MCF 10A (cell line): ENCODE data around the gene WDFY4. TPM values are rescaled to one million over a fixed set of nuclear protein-coding genes. Genes with fewer than 3 reads are reported as not detected.

ENCODE experiments used
- BruUV-seq: library from RNA; stranded (reverse); fragments of 400-500 nt; replicated peaks from 2 replicates; lab custom pipeline; 2021; lab: Mats Ljungman, UMichigan
- CTCF ChIA-PET: fragments of 300-600 bp; sonication (Branson Sonifier 250); formaldehyde crosslinking; extraction: SDS; loops from one replicate; lab custom pipeline; 2021; ENCODE audit warnings: antibody characterized with exemption, inconsistent platforms; lab: Yijun Ruan, JAX
- POLR2A ChIA-PET: fragments of 300-600, 350-650 bp; sonication (Branson Sonifier 250); formaldehyde crosslinking; extraction: SDS; loops from one replicate; lab custom pipeline; 2020; ENCODE audit warnings: antibody characterized with exemption, inconsistent platforms; lab: Yijun Ruan, JAX
- DNase-seq: peaks from one replicate; pipeline ENCODE4 v3.0.0-alpha.2; 2018; ENCODE audit not compliant: unreplicated experiment
- H3K27ac Mint-ChIP-seq: one replicate; pipeline ENCODE4 v1.8.0; 2022; ENCODE audit warnings: mild to moderate bottlenecking, low read depth, mixed read lengths; ENCODE audit not compliant: unreplicated experiment
- H3K27me3 Mint-ChIP-seq: one replicate; pipeline ENCODE4 v1.8.0; 2022; ENCODE audit warnings: mixed read lengths; ENCODE audit not compliant: insufficient read depth, unreplicated experiment
- H3K36me3 Mint-ChIP-seq: one replicate; pipeline ENCODE4 v1.8.0; 2022; ENCODE audit warnings: mild to moderate bottlenecking, moderate library complexity, mixed read lengths; ENCODE audit not compliant: insufficient read depth, unreplicated experiment
- H3K4me1 Mint-ChIP-seq: one replicate; pipeline ENCODE4 v1.8.0; 2022; ENCODE audit warnings: mixed read lengths; ENCODE audit not compliant: insufficient read depth, unreplicated experiment
- H3K4me3 Mint-ChIP-seq: one replicate; pipeline ENCODE4 v1.8.0; 2022; ENCODE audit warnings: mild to moderate bottlenecking, moderate library complexity, mixed read lengths; ENCODE audit not compliant: unreplicated experiment
- H3K9me3 Mint-ChIP-seq: one replicate; pipeline ENCODE4 v1.8.0; 2022; ENCODE audit warnings: mixed read lengths; ENCODE audit not compliant: unreplicated experiment
- intact Hi-C: fragments of 100-400 bp; cut with micrococcal nuclease; formaldehyde crosslinking; loops from 2 replicates; pipeline ENCODE4 v1.14.1; 2022
- total RNA-seq: library from RNA; stranded (reverse); gene quantifications from 2 replicates; pipeline ENCODE4 v1.2.3, GENCODE V29; 2022
- TF ChIP-seq, protein P1 (sequence below): fragments of 200-600 bp; IDR thresholded peaks from one replicate; pipeline ENCODE4 v1.8.0; 2022; ENCODE audit warnings: antibody characterized with exemption, mild to moderate bottlenecking; ENCODE audit not compliant: unreplicated experiment

Gene WDFY4
- total RNA-seq, 1 experiment from 2014 or later: not detected

DNA sequence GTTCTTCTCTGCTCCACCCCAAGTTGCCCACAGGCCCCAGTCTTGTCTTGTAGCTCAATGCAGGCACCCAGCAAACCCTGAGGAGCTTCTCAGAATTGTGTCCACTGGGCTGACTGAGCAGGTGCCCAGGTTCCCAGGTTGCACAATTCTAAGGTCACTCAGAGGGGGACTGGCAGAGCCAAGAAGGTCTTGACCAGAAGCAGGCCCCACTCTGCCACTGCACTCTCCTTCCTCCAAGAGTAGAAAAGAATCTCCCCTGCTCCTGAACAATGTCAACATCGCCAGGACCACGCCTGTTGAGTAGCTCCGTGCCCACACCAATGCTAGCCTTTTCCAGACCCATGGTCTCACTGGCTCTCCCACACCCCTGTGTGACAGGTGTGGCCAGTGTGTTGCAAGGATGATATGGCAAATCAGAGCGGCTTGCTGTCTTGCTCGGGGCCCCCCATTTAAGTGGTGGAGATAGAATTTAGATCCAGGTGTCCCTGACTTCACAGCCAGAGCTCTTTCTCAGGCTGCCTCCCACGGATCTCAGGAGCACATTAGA lies 254.4 kb downstream of the WDFY4 start:
- Mint-ChIP-seq H3K9me3 (no peaks in the 10 kb centered on the region), H3K4me1 (no peaks in the 10 kb centered on the region), H3K27ac (no peak overlapping the region), H3K36me3 (no peaks in the 10 kb centered on the region), H3K4me3 (no peak overlapping the region), H3K27me3 (peaks cover 18% of the 10 kb centered on the region)
- POLR2A ChIA-PET: no interaction called here
- BruUV-seq: no TSS peak
- intact Hi-C loops: no loop called here
- CTCF ChIA-PET: interaction anchor here (0.7 kb wide), 1 partner anchor 468 kb away, joined by 3 read pairs; no protein-coding TSS in a partner anchor
- TF ChIP-seq, protein P1, sequence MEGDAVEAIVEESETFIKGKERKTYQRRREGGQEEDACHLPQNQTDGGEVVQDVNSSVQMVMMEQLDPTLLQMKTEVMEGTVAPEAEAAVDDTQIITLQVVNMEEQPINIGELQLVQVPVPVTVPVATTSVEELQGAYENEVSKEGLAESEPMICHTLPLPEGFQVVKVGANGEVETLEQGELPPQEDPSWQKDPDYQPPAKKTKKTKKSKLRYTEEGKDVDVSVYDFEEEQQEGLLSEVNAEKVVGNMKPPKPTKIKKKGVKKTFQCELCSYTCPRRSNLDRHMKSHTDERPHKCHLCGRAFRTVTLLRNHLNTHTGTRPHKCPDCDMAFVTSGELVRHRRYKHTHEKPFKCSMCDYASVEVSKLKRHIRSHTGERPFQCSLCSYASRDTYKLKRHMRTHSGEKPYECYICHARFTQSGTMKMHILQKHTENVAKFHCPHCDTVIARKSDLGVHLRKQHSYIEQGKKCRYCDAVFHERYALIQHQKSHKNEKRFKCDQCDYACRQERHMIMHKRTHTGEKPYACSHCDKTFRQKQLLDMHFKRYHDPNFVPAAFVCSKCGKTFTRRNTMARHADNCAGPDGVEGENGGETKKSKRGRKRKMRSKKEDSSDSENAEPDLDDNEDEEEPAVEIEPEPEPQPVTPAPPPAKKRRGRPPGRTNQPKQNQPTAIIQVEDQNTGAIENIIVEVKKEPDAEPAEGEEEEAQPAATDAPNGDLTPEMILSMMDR: no peak
- DNase-seq: no peak

DNA sequence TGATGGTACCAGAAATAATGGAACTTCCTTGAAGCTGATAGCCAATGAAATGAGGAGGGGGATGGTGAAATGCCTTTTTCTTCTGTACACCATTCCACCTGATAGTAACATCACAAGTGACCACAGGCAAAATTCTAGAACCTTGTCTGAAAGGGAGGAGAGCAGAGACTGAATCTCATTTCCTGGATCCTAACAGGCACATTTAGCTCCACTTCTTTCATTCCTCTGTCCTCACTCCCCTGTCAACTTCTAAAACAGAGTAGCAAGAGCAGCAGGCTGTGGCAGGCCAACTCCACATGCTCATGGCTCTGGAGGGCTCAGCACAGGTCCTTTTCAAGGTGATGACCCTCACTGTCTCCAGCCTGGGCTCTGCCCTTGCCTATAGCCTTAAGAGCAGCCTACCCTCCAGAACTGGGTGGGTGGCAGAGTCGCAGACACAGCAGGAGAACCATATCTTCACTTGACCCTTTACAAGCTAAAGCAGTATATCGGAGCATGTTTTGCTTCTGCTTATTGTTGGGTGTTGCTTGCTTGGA lies 255.2 kb downstream of the WDFY4 start, which contains the start of gene LRRC18:
TSS of gene LRRC18 (minus strand) at position 51 of the 536 bp plus-strand sequence. CDS start 25,685 bp downstream, outside the sequence.
- H3K4me1 Mint-ChIP-seq: no peaks in the 10 kb centered on the region
- TF ChIP-seq, protein P1: no peak
- DNase-seq: no peak
- ChIA-PET POLR2A (no interaction called here), CTCF (interaction anchor here (0.7 kb wide), 1 partner anchor 467 kb away, joined by 3 read pairs; no protein-coding TSS in a partner anchor)
- no TSS peak for BruUV-seq
- peaks cover 12% of the 10 kb centered on the region for H3K27me3 Mint-ChIP-seq
- H3K4me3 Mint-ChIP-seq: no peak within 1 kb of the TSS
- H3K36me3 Mint-ChIP-seq: no peaks in the 10 kb centered on the region
- intact Hi-C loops: no loop called here
- H3K9me3 Mint-ChIP-seq: no peaks in the 10 kb centered on the region
- no peak within 1 kb of the TSS for H3K27ac Mint-ChIP-seq

GRCh38 chr10:48940372-48940771 lies 255.7 kb downstream of the WDFY4 start:
- DNase-seq: no peak
- intact Hi-C loops: no loop called here
- no peaks in the 10 kb centered on the region for H3K9me3 Mint-ChIP-seq
- ChIA-PET POLR2A (no interaction called here), CTCF (no interaction called here)
- no peaks in the 10 kb centered on the region for H3K36me3 Mint-ChIP-seq
- H3K27me3 Mint-ChIP-seq: peaks cover 8% of the 10 kb centered on the region
- TF ChIP-seq, protein P1: no peak
- H3K4me3 Mint-ChIP-seq: no peak overlapping the region
- no TSS peak for BruUV-seq
- no peaks in the 10 kb centered on the region for H3K4me1 Mint-ChIP-seq
- no peak overlapping the region for H3K27ac Mint-ChIP-seq

- intact Hi-C loops: no loop called here
- no TSS peak for BruUV-seq
- Mint-ChIP-seq H3K36me3 (no peaks in the 10 kb centered on the region), H3K27me3 (peaks cover 8% of the 10 kb centered on the region), H3K4me1 (no peaks in the 10 kb centered on the region), H3K27ac (no peak overlapping the region), H3K4me3 (no peak overlapping the region), H3K9me3 (no peaks in the 10 kb centered on the region)
- POLR2A ChIA-PET: no interaction called here
- CTCF ChIA-PET: interaction anchor here (0.6 kb wide), 1 partner anchor 26 kb away, joined by 3 read pairs; no protein-coding TSS in a partner anchor
- DNase-seq: no peak
- TF ChIP-seq, protein P1: no peak
Measured at GRCh38 chr10:48940958-48941357, 256.3 kb downstream of the WDFY4 start.
